Endothelial cell of umbilical vein (primary cell): ENCODE results near the gene LGALS3BP. TPM values are rescaled to one million over a fixed set of nuclear protein-coding genes. Genes with fewer than 3 reads are reported as not detected.
A peak's percentile ranks its signal among the peaks of the same experiment; 100 is the strongest.

Source experiments
- BruUV-seq: library from RNA; stranded (reverse); fragments of 400-500 nt; replicated peaks from 2 replicates; lab custom pipeline; 2021; lab: Mats Ljungman, UMichigan
- CTCF ChIA-PET: fragments of 300-600, 350-600 bp; sonication (Branson Sonifier 250); formaldehyde crosslinking; loops from one replicate; lab custom pipeline; 2021; ENCODE audit warnings: antibody characterized with exemption, inconsistent platforms; lab: Charles Lee
- POLR2A ChIA-PET: fragments of 300-600, 350-600 bp; sonication (Branson Sonifier 250); formaldehyde crosslinking; loops from one replicate; lab custom pipeline; 2021; ENCODE audit warnings: antibody characterized with exemption, inconsistent platforms; lab: Charles Lee
- DNase-seq: peaks from one replicate; pipeline ENCODE4 v3.0.0-alpha.2; 2011; ENCODE audit warnings: low read depth, low spot score
- FAIRE-seq: peaks from 2 replicates; lab custom pipeline; 2011; peaks lifted over from hg19 to GRCh38; lab: Jason Lieb, UNC
- H2AFZ ChIP-seq: 2 replicates; pipeline ENCODE4 v1.6.0; 2012; ENCODE audit warnings: low read depth, low read length, control low read depth, inconsistent platforms
- H3K27ac ChIP-seq: 2 replicates; pipeline ENCODE4 v1.5.1; 2011; ENCODE audit warnings: low read depth, mild to moderate bottlenecking, control low read depth, low read length, moderate library complexity; ENCODE audit not compliant: insufficient read depth
- H3K27me3 ChIP-seq, 2 experiments: 2 replicates each; pipeline versions ENCODE4 v1.6.0 to v1.6.1; 2011; ENCODE audit warnings: low read length in 2 of 2, mixed read lengths in 1 of 2; ENCODE audit not compliant: control insufficient read depth in 2 of 2, insufficient read depth in 2 of 2
- H3K36me3 ChIP-seq, 2 experiments: 2 replicates in 1 of 2; 3 replicates in 1 of 2; pipeline ENCODE4 v1.5.1; 2011; ENCODE audit warnings: low read length in 2 of 2, mild to moderate bottlenecking in 1 of 2, moderate library complexity in 1 of 2; ENCODE audit not compliant: control insufficient read depth in 2 of 2, insufficient read depth in 2 of 2; ENCODE audit errors: extremely low read depth in 1 of 2
- H3K4me1 ChIP-seq: 3 replicates; pipeline ENCODE4 v1.5.1; 2011; ENCODE audit warnings: mild to moderate bottlenecking, low read length; ENCODE audit not compliant: control insufficient read depth, insufficient read depth; ENCODE audit errors: extremely low read depth
- H3K4me2 ChIP-seq: 2 replicates; pipeline ENCODE4 v1.6.1; 2011; ENCODE audit warnings: low read length, control low read depth, mixed read lengths; ENCODE audit not compliant: insufficient read depth
- H3K4me3 ChIP-seq, 3 experiments: fragments of 200-600 bp in 1 of 3; sonication (generic), shearing (Covaris generic) in 1 of 3; replicated peaks in 1 of 3; 2 replicates each; pipeline ENCODE4 v1.5.1; 2011 to 2016; ENCODE audit warnings: control low read depth in 3 of 3, low read length in 3 of 3, mild to moderate bottlenecking in 2 of 3, inconsistent platforms in 1 of 3, low read depth in 1 of 3, moderate library complexity in 1 of 3; ENCODE audit not compliant: insufficient read depth in 1 of 3
- H3K79me2 ChIP-seq: 2 replicates; pipeline ENCODE4 v1.6.0; 2012; ENCODE audit warnings: low read length, inconsistent platforms; ENCODE audit not compliant: control insufficient read depth, insufficient read depth
- H3K9ac ChIP-seq: replicated peaks from 2 replicates; pipeline ENCODE3; 2011; ENCODE audit warnings: low read length, control low read depth; ENCODE audit not compliant: insufficient read depth; ENCODE audit errors: extremely low read depth
- H3K9me1 ChIP-seq: replicated peaks from 3 replicates; pipeline ENCODE4 v1.6.0; 2011; ENCODE audit warnings: mild to moderate bottlenecking, low read length; ENCODE audit not compliant: control insufficient read depth, insufficient read depth; ENCODE audit errors: extremely low read depth
- H3K9me3 ChIP-seq: replicated peaks from 2 replicates; pipeline ENCODE4 v1.5.1; 2012; ENCODE audit warnings: low read length, inconsistent platforms; ENCODE audit not compliant: control insufficient read depth, insufficient read depth
- H4K20me1 ChIP-seq: replicated peaks from 2 replicates; pipeline ENCODE3; 2011; ENCODE audit warnings: mild to moderate bottlenecking, low read length; ENCODE audit not compliant: control insufficient read depth, insufficient read depth; ENCODE audit errors: extremely low read depth
- CTCF ChIP-seq, 2 donors: IDR thresholded peaks; 1 replicate in 1 of 2; 2 replicates in 1 of 2; pipeline ENCODE4 v1.5.1; 2011; ENCODE audit warnings: low read length in 2 of 2, mild to moderate bottlenecking in 2 of 2, moderate library complexity in 2 of 2, control low read depth in 1 of 2, inconsistent platforms in 1 of 2, low read depth in 1 of 2; ENCODE audit not compliant: insufficient read depth in 1 of 2; ENCODE audit errors: extremely low read depth in 1 of 2
- EZH2 ChIP-seq: IDR thresholded peaks from 2 replicates; pipeline ENCODE4 v1.6.1; 2012; ENCODE audit warnings: borderline replicate concordance, low read depth, mild to moderate bottlenecking, moderate library complexity, low read length, inconsistent platforms; ENCODE audit not compliant: severe bottlenecking
- FOS ChIP-seq: IDR thresholded peaks from 2 replicates; pipeline ENCODE4 v1.6.1; 2011; ENCODE audit warnings: mild to moderate bottlenecking, low read length, moderate library complexity, borderline replicate concordance; ENCODE audit not compliant: insufficient read depth
- GATA2 ChIP-seq: IDR thresholded peaks from 2 replicates; pipeline ENCODE4 v1.7.0; 2011; ENCODE audit warnings: low read depth, mild to moderate bottlenecking, moderate library complexity, mixed read lengths, low read length; ENCODE audit not compliant: insufficient read length, insufficient read depth
- JUN ChIP-seq: IDR thresholded peaks from 2 replicates; pipeline ENCODE4 v1.6.1; 2011; ENCODE audit warnings: borderline replicate concordance, low read depth; ENCODE audit not compliant: insufficient read length, insufficient read depth
- MAX ChIP-seq: IDR thresholded peaks from 2 replicates; pipeline ENCODE4 v1.6.1; 2011; ENCODE audit not compliant: insufficient read depth, insufficient read length
- MYC ChIP-seq: IDR thresholded peaks from one replicate; pipeline ENCODE4 v1.6.1; 2011; ENCODE audit warnings: mild to moderate bottlenecking, low read depth, low read length
- POLR2A ChIP-seq: IDR thresholded peaks from 2 replicates; pipeline ENCODE4 v1.6.1; 2012; ENCODE audit warnings: low read depth, mild to moderate bottlenecking, control low read depth, low read length
- POLR2AphosphoS5 ChIP-seq: IDR thresholded peaks from 2 replicates; pipeline ENCODE4 v1.6.1; 2012; ENCODE audit warnings: low read depth, mild to moderate bottlenecking, control low read depth, low read length, moderate library complexity; ENCODE audit not compliant: insufficient read depth
- dilution Hi-C: fragments of 300-500 bp; cut with MboI; formaldehyde crosslinking; loops from one replicate; pipeline ENCODE4 v1.15.0; 2019; ENCODE audit warnings: low sequenced_read_pairs; ENCODE audit not compliant: extremely low pct_ligation_motif_present
- intact Hi-C: fragments of 100-400 bp; cut with micrococcal nuclease; formaldehyde crosslinking; loops from one replicate; pipeline ENCODE4 v1.10.0; 2022
- polyA plus RNA-seq, 4 experiments: library from polyadenylated mRNA; depleted of rRNA in 3 of 4; stranded (reverse) in 3 of 4; unstranded in 1 of 4; fragments of >200 nt; gene quantifications; 2 replicates each; pipeline versions ENCODE4 v1.2.1 to v1.2.3, GENCODE V29; 2011 to 2012; ENCODE audit warnings: missing spikeins in 1 of 4
- total RNA-seq: library from RNA; stranded (reverse); gene quantifications from 2 replicates; pipeline ENCODE4 v1.2.3, GENCODE V29; 2021

The LGALS3BP gene
- total and polyA plus RNA-seq, 2 donors (not counting 3 experiments of a cell fraction or from before 2014, with no cell fraction given): 0.77 to 1.3 TPM

- Histone ChIP-seq H3K4me1 (peaks cover 32% of the 10 kb centered on the region), H3K4me3 (no peak overlapping the region), H3K9me1 (no peaks in the 10 kb centered on the region), H3K36me3 (peaks cover 2 to 13% of the 10 kb centered on the region in 2 experiments), H4K20me1 (no peaks in the 10 kb centered on the region), H3K27ac (no peak overlapping the region), H2AFZ (no peak overlapping the region), H3K79me2 (peaks cover 11% of the 10 kb centered on the region), H3K9ac (no peak overlapping the region), H3K27me3 (no peaks in the 10 kb centered on the region), H3K4me2 (no peak overlapping the region), H3K9me3 (no peaks in the 10 kb centered on the region)
- intact Hi-C loops: no loop called here
- dilution Hi-C loops: no loop called here
- no TSS peak for BruUV-seq
- DNase-seq: peak; percentile 29
- no peak for TF ChIP-seq MYC
- no peak for TF ChIP-seq JUN
- TF ChIP-seq MAX: no peak
- TF ChIP-seq POLR2AphosphoS5: no peak
- TF ChIP-seq POLR2A: no peak
- TF ChIP-seq GATA2: no peak
- no peak for TF ChIP-seq EZH2
- TF ChIP-seq FOS: no peak
- TF ChIP-seq CTCF (IDR thresholded peaks at IDR 0.05; ENCODE audit: extremely low read depth in 1 of 2, insufficient read depth in 1 of 2, low read depth in 1 of 2, low read length in 2 of 2): no peak
- CTCF ChIA-PET: no interaction called here
- POLR2A ChIA-PET: no interaction called here
- FAIRE-seq: peak; percentile 31
Observed at GRCh38 chr17:78988152-78988551, 8.4 kb upstream of the LGALS3BP start.
